ENCODE data around the gene PDLIM5.

PDLIM5 gene

DNA sequence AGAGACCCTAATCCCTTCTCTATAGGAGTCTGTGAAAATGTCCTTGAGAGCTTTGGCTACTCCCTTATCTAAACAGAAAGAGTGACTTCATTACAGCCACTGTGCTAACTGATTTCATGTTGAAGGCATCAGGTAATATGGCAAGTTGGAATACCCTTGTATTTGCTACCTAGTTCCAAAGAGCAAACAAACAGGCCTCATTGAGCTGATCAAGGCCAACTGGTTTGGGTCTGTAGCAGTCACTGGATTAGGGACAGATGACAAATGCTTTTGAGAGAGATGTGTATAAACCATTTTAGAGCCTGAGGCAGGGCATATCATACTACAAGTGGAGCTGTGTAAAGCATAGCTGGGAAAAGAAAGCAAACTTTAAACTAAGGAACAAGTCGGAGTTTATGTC, 22.9 kb upstream of the PDLIM5 start:
- DNase-seq: no peak

DNA sequence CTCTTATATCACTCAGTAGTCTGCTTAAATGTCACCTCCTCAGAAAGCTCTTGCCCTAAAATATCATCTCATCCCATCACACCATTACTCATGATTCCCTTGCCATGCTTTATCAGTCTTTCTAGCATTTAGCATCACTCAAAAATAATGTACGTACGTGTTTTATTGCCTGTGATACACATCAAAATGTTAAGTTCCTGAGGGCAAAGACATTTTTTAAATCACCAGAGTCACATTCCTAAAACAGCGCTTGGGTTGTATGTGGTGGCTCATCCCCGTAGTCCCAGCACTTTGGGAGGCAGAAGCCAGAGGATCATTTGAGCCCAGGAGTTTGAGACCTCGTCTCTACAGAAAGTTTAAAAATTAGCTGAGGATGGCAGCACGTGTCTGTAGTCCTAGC, 21.3 kb upstream of the PDLIM5 start:
- no peak for DNase-seq

DNA sequence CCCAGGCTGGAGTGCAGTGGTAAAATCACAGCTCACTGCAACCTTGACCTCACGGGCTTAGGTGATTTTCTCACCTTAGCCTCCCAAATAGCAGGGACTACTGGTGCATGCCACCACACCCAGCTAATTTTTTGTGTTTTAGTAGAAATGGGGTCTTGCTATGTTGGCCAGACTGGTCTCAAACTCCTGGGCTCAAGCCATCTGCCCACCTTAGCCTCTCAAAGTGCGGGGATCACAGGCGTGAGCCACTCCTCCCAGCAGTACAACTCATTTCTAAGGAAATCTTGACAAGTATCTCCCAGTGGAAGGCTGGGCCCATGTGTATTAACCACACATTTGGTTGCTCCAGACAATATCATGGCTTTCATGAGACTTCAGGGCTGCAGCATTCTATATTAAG, 20.4 kb upstream of the PDLIM5 start:
- DNase-seq: no peak

DNA sequence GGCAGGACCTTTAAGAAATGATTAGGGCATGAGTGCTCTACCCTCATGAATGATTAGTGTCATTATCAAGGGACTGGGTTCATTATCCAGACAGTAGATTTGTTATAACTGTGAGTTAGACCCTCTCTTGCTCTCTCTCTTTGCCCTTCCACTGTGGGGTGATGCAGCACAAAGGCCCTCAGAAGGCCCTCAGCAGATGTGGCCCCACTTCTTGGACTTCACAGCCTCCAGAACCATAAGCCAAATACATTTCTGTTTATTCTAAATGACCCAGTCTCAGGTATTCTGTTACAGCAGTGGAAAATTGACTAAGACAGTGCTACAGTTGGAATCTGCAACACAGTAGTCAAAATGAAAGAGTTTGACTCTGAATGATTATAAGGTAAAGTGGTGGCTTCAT, 17.2 kb upstream of the PDLIM5 start:
- no peak for DNase-seq

DNA sequence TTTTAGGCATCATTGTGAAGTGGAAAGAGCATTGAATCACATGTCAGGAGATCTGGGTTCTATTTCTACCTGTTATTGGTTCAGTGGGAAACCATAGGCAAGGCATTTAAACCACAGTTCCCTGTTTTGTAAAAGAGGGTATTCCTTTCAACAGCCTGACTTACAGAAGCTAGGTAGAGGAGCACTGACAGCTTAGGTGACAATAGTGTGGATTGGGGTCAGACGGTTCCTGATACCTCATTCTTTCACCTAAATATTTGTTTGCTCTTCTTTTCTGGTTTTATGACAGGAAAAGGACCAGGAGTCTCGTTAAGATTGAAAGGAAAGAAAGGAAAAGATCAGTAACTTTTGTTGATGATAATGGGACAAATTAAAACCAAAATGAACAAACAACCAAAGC, 15.9 kb upstream of the PDLIM5 start:
- no peak for DNase-seq

DNA sequence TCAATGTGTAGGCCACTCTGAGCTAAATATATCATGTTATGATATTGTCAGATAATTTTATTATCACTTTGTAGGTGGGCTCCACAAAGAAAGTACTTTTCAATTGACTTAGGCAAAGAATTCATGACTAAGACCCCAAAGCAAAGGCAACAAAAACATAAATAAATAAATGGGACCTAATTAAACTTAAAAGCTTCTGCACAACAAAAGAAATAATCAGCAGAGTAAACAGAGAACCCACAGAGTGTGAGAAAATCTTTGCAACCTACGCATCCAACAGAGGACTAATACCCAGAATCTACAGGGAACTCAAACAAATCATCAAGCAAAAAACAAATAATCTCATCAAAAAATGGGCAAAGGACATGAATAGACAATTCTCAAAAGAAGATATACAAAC, 15.2 kb upstream of the PDLIM5 start:
- DNase-seq: no peak

DNA sequence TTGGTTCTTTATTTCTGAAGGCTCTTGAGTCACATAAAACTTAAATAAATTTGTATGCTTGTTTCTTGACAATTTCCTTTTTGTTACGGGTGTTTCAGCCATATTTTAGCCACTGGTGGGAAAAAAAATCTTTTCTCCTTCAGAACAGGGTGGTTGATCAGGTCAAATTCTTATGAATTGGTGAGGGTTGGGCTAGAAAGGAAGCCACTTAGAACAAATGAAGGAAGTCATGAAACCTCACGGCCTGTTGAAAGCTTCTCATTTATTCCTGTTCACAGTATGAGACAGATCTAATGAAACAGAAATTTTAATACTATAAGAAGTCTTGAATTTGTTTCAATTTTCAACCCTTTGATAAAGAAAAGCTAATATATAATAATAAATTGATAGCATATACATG, 12.1 kb upstream of the PDLIM5 start:
- no peak for DNase-seq

DNA sequence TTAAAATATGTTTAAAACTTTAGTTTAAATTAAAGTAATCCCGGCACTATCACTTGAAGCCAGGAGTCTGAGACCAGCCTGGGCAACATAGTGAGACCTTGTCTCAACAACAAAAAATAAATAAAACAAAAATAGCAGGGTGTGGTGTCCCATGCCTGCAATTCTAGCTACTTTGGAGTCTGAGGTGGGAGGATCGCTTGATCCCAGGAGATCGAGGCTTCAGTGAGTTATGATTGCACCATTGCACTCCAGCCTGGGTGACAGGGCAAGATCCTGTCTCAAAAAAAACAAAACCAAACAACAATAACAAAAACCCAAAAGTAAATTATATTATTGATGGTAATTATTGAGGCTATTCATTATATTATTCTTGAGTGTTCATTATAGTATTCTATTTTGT, 9.9 kb upstream of the PDLIM5 start:
- no peak for DNase-seq

DNA sequence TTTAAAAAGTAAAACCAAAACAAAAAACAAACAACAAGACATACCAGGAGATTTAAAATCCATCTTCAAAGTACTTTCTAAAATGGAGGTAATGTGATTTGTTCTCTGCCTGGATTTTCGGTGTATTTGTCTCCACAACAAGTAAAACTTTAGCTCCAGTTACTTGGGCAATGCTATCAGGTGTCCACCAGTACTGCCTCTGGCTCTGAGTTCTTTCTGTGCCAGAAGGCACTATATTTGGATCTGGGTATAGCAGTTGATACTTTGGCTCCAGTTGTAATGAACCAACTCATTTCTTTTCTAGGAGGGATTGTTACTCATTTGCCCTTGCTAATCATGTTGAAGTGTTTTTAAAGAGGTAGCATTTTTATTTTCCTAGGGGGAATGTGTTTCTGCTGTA, 9.5 kb upstream of the PDLIM5 start:
- no peak for DNase-seq

DNA sequence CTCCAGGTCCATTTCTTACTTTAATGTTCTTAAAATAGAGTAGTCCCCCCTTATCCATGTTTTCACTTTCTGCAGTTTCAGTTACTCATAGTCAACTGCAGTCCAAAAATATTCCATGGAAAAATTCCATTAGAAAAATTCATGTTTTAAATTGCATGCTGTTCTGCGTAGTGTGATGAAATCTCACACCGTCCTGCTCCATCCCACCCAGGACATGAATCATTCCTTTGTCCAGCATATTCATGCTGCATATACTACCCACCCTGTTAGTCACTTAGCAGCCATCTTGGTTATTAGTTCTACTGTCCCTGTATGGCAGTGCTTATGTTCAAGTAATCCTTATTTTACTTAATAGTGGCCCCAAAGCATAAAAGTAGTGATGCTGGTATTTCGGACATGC, 5.4 kb upstream of the PDLIM5 start:
- peak in 2 of 3 donors; percentile 13 to 32 for DNase-seq

DNA sequence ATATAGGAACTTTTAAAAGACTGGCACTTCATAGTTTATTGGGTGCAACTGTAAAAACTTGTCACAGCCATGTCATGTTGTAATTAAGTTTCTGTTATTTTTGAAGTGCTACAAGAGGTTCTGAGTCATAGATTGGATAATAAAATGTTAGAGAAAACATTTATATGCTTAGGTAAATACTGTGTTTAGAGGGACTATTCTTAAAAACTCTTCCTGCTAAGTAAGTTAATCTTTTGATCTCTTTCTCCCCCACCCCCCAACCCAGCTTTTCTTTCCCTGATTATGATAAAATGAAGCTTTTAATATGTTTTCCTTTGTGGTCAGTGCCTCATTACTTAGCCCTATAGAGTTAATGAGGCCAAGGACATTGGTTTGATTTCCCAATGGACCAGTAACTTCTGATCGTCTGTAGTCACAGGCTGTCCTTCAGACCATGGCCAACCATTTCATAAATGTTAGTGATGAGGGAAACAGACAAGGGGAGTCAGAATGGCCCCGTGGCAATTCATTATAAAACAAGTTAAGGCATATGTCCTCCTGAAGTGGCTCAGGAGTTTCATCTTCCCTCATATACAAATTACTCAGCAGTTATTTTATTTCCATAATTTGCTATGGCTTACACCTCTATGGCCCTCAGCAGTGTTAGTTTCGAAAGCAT, 3.9 kb upstream of the PDLIM5 start:
- DNase-seq: no peak

DNA sequence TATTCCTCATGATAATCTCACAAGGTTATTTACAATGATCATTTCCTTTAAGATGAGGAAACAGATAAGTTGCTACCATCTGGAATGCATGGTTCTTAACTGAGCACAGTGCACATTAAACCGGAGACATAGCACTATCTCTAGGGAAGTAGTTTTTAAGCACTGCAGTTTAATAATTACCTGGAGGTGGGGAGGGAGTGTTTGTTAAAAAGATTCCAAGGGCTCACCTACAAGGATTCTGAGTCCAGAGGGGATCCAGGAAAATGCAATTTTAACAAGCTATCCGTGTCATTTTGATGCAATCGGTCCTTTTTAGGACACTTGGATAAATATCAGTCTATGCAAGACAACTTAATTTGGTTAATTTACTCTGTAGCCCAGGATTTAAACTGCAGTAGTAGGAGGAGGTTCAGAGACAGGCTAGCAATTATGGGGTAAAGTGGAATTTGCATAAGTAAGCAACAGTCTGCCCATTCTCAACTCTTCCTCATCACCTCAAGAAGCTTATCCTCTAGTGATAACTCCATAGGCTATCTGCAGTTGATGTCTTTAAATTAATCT, 2.8 kb upstream of the PDLIM5 start:
- no peak for DNase-seq

DNA sequence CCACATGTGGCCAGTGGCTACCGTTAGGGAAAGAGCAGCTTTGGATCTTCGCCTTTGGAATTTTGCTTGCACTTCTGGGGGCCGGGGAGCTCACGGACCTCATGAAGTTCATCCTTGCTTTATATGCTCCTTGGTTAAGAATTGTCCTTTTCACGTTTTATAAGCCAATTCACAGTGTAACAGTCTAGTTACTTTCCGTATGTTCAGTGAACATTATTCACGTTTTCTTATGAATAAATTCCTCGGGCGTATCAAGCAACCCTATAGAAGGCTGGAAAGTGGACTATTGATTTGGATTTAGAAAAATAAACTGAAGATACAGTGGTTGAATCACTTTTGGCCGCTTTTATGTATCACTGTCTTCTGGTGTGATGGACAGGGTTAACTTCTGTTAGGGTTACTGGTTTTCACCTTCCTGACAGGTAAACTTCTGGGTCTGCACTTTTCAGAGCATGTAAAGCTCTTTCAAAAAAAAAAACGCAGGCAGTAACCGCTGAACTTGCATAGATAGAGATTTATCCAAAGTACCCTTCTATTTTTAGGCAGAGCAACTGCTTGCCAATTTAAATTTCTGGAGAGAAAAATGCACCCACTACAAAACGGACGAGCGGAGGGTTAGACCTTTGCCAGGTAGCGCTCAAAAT, 569 bp upstream of the PDLIM5 start:
- DNase-seq: no peak

DNA sequence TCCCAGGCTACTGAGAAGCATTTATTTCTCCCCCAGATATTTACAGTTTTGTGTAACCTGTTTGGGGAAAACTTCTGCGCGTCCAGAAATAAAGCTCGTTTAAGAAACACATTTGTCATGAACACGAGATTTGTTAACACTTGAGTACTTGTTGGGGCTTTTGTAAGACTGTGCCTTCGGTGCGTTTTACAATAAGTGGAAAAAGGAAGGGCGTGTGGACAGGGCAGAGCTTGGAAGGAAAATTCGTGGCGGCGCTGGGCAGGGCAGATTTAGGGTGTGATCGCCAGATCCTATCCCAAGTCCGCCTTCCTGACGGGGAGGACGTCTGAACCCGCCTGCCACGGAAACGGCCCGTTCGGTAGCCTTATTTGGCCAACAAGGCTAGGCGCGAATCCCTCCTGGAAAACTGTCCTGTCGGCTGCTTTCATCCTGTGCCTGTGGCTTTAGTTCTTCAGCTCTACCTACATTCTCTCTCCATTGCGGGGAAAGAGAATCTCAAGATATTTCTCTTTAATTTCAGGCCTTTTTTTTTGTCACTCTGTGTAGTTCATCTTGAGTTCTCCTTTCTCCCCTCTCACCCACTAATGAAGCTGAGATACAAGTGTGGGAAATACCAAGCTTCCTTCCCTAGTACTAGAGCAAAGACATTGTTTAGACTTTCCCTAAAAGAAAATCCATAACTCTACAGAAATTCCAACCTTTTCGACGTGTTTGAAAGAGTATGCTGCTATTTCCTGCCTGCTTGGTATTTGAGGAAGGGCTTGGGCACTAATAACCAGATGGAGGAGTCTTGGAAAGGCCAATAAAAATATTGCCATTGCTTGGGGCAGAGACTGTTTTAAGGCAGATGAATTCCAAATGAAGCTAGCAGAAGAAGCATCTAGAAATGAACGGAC, 982 bp downstream of the PDLIM5 start:
- peak; percentile 67 to 81 (median 72) for DNase-seq

DNA sequence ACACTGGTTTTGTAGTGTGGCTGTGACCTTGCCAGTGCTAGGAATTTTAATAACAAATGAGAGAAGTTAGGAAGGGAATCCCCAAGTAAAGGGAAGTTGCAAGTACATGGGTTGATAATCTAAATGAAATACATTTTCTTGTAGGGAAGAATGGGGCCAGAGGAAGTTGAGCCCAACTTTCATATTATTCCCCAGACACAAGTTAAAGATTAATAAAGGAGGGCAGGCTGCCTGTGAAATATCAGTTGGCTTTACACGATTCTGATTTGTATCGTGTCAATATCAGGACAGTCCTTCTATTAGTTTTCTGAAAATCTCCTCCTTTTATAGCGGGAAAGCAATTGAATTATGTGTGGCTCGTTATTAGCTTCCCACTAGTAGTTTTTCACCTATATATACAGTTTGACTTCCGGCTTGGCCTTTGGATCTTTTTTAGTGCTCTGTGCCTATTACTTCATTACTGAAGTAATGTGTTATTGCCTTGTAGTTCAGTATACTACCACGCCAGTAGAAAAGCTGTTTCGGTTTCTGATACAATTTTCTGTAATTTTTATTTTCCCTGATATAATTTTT, 1.7 kb downstream of the PDLIM5 start:
- DNase-seq: peak; percentile 51 to 80 (median 79)

DNA sequence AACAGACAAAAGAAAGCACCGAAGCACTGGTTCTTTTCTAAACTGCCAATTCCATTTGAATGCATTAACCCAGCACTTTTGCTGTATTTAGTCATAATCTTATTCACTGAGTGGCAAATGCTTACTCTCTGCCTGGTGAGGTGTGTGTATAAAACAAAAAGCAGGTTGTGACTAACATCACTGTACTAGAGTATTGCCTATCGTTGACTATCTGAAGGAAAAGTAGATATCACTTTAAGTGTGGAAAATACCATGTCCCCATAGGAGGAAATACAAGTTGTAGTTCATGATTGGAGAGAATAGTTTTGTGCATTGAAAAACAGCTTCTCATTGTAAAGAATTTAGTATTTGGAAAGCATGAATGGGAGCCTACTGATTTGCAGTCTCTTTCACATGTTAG, 2.7 kb downstream of the PDLIM5 start:
- DNase-seq: no peak

DNA sequence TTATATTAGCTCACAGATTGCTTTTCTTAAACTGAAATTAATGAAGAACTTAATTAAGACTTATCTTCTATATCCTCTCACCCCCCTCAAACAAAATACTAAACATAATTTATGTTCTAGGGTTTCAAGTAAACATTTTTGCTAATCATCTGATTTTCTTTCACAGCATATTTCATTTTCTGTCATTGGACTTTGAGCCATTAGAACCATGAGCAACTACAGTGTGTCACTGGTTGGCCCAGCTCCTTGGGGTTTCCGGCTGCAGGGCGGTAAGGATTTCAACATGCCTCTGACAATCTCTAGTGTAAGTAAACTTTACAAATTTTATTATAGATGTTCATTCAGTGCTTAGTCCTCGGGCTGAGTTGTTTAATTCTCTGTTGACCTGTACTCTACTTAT, 3.3 kb downstream of the PDLIM5 start:
- DNase-seq: peak; percentile 78 to 89 (median 83)

DNA sequence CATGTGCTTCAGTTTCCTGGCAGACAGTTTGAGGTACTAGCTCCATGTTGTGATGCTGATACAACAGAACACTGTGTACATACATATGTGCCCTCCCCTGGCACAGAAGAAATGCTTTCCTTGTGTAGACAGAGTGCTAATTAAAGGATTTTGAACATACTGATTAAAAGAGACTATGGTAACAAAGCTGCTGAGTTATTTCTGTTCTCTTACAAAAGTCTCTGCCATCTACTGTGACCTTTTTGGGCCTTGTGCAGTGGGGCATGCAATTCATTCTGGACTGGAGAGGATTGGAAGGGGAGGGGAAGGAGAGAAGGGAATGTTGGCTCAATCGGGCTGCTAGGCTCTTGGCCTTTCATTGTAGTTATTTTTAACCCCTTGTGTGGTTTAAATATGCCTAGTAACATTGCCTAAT, 6.0 kb downstream of the PDLIM5 start:
- DNase-seq: no peak

DNA sequence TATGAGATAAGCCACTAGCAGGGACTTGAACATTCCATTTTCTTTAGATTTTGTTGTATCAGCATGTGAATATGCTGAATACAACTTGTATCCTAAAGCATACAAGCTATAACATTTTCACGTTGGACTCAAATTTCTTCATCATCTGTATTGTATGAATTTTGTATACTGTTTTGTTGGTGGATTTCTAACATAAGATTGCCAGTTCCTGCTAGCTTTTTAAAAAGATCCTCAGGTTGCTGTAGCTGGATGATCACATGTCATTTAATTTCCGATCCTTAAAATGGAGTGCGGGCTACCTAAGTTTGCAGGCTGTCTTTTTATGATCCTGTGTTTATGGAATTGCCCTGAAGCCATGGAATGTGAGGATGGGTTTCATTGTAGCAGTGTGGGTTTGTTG, 6.9 kb downstream of the PDLIM5 start:
- no peak for DNase-seq

DNA sequence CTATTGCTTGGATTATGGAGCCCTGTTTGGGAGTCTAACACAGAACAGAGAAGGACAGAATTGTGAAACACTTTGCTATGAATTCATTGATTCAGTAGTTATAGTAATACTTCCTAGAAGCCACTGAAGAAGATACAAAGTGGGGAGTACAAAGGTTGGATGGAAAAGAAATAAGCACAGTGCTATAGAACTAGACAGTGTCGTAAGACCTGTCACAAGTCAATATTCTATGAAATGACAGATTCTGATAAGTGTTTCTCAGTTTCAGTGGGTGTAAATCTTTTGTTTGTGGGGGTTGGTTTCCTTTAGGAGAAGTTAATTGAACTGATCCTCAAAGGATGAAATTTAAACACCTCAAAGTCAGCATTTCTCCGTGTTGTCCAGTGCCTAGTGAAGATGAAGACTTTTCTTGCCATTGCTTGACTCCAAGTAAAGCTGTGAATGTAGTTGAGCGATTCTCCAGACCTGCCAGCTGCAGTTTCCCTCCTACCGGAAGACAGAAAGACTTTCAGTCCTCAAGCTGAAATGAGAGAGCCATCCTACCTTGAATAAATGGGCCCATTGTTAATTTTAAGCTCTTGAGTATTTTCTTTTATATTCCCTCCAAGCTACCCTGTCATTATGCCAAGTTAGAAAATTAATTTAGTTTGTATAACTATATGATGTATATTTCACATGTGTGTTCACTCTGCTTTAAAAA, 7.9 kb downstream of the PDLIM5 start:
- DNase-seq: no peak

DNA sequence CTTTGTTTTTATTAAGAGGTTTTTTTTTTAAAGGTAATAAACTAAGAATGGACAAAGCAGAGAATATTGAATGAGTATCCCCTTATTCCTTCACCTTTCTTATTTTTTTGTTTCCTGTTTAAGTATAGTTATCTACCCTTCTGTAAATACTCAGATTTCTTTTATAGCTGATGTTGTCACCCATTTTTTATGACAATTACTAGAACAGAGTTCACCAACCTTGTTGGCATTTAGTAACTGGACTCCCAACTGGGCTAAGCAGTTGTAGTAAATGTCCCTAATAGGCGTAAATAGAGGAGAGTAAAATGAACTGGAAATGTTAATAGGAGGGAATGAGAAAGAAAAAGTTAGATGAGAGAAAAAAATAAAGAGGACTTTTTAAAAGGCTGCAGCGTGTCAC, 9.8 kb downstream of the PDLIM5 start:
- DNase-seq: no peak

DNA sequence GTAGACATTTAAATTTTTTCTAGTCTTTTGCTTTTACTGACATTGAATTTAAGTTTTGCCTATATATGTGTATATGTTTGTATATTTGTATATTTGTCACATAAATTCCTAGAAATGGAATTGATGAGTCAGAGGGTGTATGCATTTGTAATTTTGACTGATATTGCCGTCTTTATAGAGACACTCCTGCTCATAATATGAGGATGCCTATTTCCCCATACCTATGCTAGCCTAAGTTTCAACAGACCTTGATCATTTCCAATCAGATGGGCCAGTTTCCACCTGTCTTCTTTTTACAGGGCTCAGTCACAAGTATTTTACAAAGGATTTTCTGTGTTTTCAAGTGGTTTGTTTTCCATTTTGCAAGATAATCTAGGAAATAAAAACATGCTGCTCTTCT, 10.8 kb downstream of the PDLIM5 start:
- DNase-seq: no peak

DNA sequence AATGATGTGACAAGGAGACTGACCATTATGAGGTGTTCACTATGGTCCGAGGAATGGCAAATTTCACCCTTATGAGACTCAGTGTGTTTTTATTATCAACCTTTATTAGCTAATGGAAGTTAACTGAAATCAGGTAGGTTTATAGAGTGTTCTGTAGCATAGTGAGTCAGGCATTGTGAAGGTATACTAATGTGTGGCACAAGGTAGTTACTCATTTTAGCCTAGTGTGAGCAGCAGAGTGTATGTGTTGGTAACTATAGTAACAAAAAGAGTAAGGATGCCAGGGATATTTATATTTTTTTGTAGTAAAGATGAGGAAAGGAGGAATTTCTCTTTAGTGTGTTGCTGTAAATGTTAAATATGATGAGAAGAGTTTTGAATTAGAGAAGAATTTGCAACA, 12.0 kb downstream of the PDLIM5 start:
- no peak for DNase-seq

All from suppressor macrophage treated with lipopolysaccharide for 1 hour (primary cell).